ENCODE measurements around the gene APOA1.

- TF ChIP-seq CTCF (IDR thresholded peaks at IDR 0.05) (no peak), EZH2 (IDR thresholded peaks at IDR 0.05) (no peak)
These were observed 36.0 kb upstream of the APOA1 start for GRCh38 chr11:116873381-116873780.
